22Rv1 (cell line): ENCODE measurements around the gene TRMT11.
A peak's percentile ranks its signal among the peaks of the same experiment; 100 is the strongest.
"Not testable (repeated sequence)": the region's sequence is repeated elsewhere in the genome, so short reads cannot be mapped to it uniquely, and the experiment has no call there.

ENCODE experiments used
- H3K27ac ChIP-seq: fragments of 450-650 bp; 2 replicates; pipeline ENCODE4 v1.5.1; 2017
- CTCF ChIP-seq: fragments of 450-650 bp; IDR thresholded peaks from 2 replicates; pipeline ENCODE4 v1.5.1; 2017; ENCODE audit warnings: mild to moderate bottlenecking
- ZFX ChIP-seq: fragments of 450-650 bp; IDR thresholded peaks from 2 replicates; pipeline ENCODE4 v1.6.1; 2017; ENCODE audit warnings: antibody characterized with exemption, borderline replicate concordance

TRMT11 gene

GRCh38 chr6:125970760-125971159 lies 15.6 kb upstream of the TRMT11 start:
- H3K27ac ChIP-seq, result no peak overlapping the region
- TF ChIP-seq CTCF (no peak), ZFX (no peak)

- not testable (repeated sequence) for H3K27ac ChIP-seq
Measured at GRCh38 chr6:125972478-125972877, 13.9 kb upstream of the TRMT11 start.

- H3K27ac ChIP-seq, result no peak overlapping the region
- no peak for TF ChIP-seq ZFX
- TF ChIP-seq CTCF, result peak; percentile 72
Measured at GRCh38 chr6:125974214-125974866, 12.0 kb upstream of the TRMT11 start.

- H3K27ac ChIP-seq, result no peak overlapping the region
- TF ChIP-seq ZFX (no peak), CTCF (no peak)
Measured at GRCh38 chr6:125979101-125979500, 7.2 kb upstream of the TRMT11 start.

- H3K27ac ChIP-seq, result no peak overlapping the region
- TF ChIP-seq CTCF (no peak), ZFX (no peak)
Measured at GRCh38 chr6:125981571-125982185, 4.7 kb upstream of the TRMT11 start.

- H3K27ac ChIP-seq, result no peak overlapping the region
Measured at GRCh38 chr6:125983246-125983945, 2.9 kb upstream of the TRMT11 start.

GRCh38 chr6:125984311-125984710 lies 2.0 kb upstream of the TRMT11 start:
- TF ChIP-seq CTCF (no peak), ZFX (no peak)
- H3K27ac ChIP-seq, result no peak overlapping the region

More at GRCh38 chr6:125983246-125983945, 2.9 kb upstream of the TRMT11 start:
- no peak for TF ChIP-seq CTCF
- TF ChIP-seq ZFX, result no peak

- TF ChIP-seq ZFX, result no peak
- no peak for TF ChIP-seq CTCF
- peak overlapping the region; percentile 81 for H3K27ac ChIP-seq
Measured at GRCh38 chr6:125985522-125985921, 818 bp upstream of the TRMT11 start.
